GM23248 (cell line): ENCODE measurements around the gene PRR36. TPM values are rescaled to one million over a fixed set of nuclear protein-coding genes. Genes with fewer than 3 reads are reported as not detected.

Experiments
- DNase-seq: peaks from one replicate; pipeline ENCODE4 v3.0.0-alpha.2; 2015
- H2AFZ ChIP-seq: fragments of 200-600 bp; sonication (generic); 2 replicates; pipeline ENCODE4 v1.6.1; 2016; ENCODE audit warnings: antibody characterized with exemption
- H3F3A ChIP-seq: fragments of 200-600 bp; sonication (generic); 2 replicates; pipeline ENCODE4 v1.6.1; 2016; ENCODE audit warnings: mild to moderate bottlenecking, antibody characterized with exemption, mixed run types; ENCODE audit not compliant: insufficient read depth
- H3K27ac ChIP-seq: fragments of 200-600 bp; sonication (generic); 2 replicates; pipeline ENCODE4 v1.5.1; 2016; ENCODE audit warnings: mild to moderate bottlenecking
- H3K27me3 ChIP-seq: fragments of 200-600 bp; sonication (generic); replicated peaks from 2 replicates; pipeline ENCODE4 v1.6.1; 2016; ENCODE audit warnings: mild to moderate bottlenecking; ENCODE audit not compliant: insufficient read depth
- H3K36me3 ChIP-seq: fragments of 200-600 bp; sonication (generic); 2 replicates; pipeline ENCODE4 v1.6.1; 2016; ENCODE audit warnings: low read depth, mild to moderate bottlenecking
- H3K4me1 ChIP-seq: fragments of 200-600 bp; sonication (generic); 2 replicates; pipeline ENCODE4 v1.6.1; 2016; ENCODE audit warnings: mild to moderate bottlenecking; ENCODE audit not compliant: insufficient read depth
- H3K4me2 ChIP-seq: fragments of 200-600 bp; sonication (generic); one replicate; pipeline ENCODE4 v1.6.1; 2016; ENCODE audit warnings: mild to moderate bottlenecking; ENCODE audit not compliant: unreplicated experiment
- H3K4me3 ChIP-seq: fragments of 200-600 bp; sonication (generic); 2 replicates; pipeline ENCODE4 v1.5.1; 2016; ENCODE audit warnings: mild to moderate bottlenecking
- H3K79me2 ChIP-seq: fragments of 200-600 bp; sonication (generic); 2 replicates; pipeline ENCODE4 v1.6.1; 2016; ENCODE audit warnings: mild to moderate bottlenecking; ENCODE audit not compliant: insufficient read depth
- H3K9ac ChIP-seq: fragments of 200-600 bp; sonication (generic); 2 replicates; pipeline ENCODE4 v1.6.1; 2016; ENCODE audit warnings: mild to moderate bottlenecking
- H3K9me2 ChIP-seq: fragments of 200-600 bp; sonication (generic); 2 replicates; pipeline ENCODE4 v1.6.1; 2016; ENCODE audit warnings: mixed run types, mild to moderate bottlenecking, moderate library complexity; ENCODE audit not compliant: insufficient read depth
- H3K9me3 ChIP-seq: fragments of 200-600 bp; sonication (generic); one replicate; pipeline ENCODE4 v1.6.1; 2017; ENCODE audit warnings: low read depth
- H4K20me1 ChIP-seq: fragments of 200-600 bp; sonication (generic); 2 replicates; pipeline ENCODE4 v1.6.0; 2016; ENCODE audit not compliant: insufficient read depth
- EZH2 ChIP-seq: fragments of 200-600 bp; sonication (generic); IDR thresholded peaks from 2 replicates; pipeline ENCODE4 v1.6.1; 2018; ENCODE audit warnings: antibody characterized with exemption, mild to moderate bottlenecking; ENCODE audit not compliant: insufficient read depth, poor library complexity, severe bottlenecking
- EZH2phosphoT487 ChIP-seq: fragments of 200-600 bp; sonication (generic); IDR thresholded peaks from 2 replicates; pipeline ENCODE4 v1.6.1; 2018; ENCODE audit warnings: antibody characterized with exemption, moderate library complexity, mild to moderate bottlenecking, low read depth; ENCODE audit not compliant: insufficient read depth
- WGBS, 2 experiments: methylation state at CpG; one replicate each; pipeline ENCODE4 v1.1.6; 2015 to 2017; ENCODE audit warnings: low lambda C conversion rate in 2 of 2, low coverage in 1 of 2; ENCODE audit errors: missing lambda C conversion rate in 2 of 2; 5-methylcytosine and 5-hydroxymethylcytosine counted together
- in situ Hi-C: fragments of 300-500 bp; cut with MboI; formaldehyde crosslinking; loops from 2 replicates; pipeline ENCODE4 v1.15.0; 2020
- polyA plus RNA-seq: library from polyadenylated mRNA; unstranded; fragments of >200 nt; fragmentation: Nextera tagmentation; extraction: Ambion mirVana; gene quantifications from 2 replicates; pipeline ENCODE4 v1.2.1, GENCODE V29; 2016
- total RNA-seq: library from RNA; depleted of rRNA; stranded (reverse); fragments of >200 nt; shearing (Covaris generic); gene quantifications from 2 replicates; pipeline ENCODE4 v1.2.3, GENCODE V29; 2014

Gene PRR36
- total and polyA plus RNA-seq, 2 experiments from 2014 or later, result not detected

DNA sequence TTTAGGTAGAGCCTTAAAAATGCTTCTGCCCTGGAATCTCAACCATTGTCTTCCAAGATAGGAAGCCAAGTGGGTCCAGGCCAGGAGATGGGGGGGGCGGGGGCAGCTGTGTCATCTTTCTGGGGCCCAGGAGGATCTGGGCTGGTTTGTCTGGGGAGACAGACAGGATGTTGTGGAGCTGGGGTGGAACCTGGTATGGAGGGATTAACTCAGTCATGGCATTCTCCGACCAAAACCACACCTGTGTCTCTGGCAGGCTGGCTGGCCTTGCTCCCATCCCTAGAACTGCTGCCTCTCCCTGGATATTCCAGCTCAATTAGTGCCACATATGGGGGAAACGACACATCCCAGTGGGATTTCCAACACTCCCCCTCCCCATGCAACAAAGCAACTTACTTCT lies 26.7 kb upstream of the PRR36 start:
- Histone ChIP-seq H3K4me3 (no peak overlapping the region), H3K4me1 (peaks cover 10% of the 10 kb centered on the region), H3K4me2 (no peak overlapping the region), H3K27me3 (no peaks in the 10 kb centered on the region), H3F3A (no peaks in the 10 kb centered on the region), H3K79me2 (peaks cover 27% of the 10 kb centered on the region), H3K36me3 (no peaks in the 10 kb centered on the region), H2AFZ (no peak overlapping the region), H3K9me2 (no peaks in the 10 kb centered on the region), H3K27ac (no peak overlapping the region), H3K9me3 (no peaks in the 10 kb centered on the region), H3K9ac (no peak overlapping the region), H4K20me1 (no peaks in the 10 kb centered on the region)
- in situ Hi-C loops, result no loop called here
- TF ChIP-seq EZH2phosphoT487 (no peak), EZH2 (no peak)
- DNase-seq, result no peak
- 88 to 99% methylated on average over 3 of the region's 3 CpGs for WGBS, 2 experiments

DNA sequence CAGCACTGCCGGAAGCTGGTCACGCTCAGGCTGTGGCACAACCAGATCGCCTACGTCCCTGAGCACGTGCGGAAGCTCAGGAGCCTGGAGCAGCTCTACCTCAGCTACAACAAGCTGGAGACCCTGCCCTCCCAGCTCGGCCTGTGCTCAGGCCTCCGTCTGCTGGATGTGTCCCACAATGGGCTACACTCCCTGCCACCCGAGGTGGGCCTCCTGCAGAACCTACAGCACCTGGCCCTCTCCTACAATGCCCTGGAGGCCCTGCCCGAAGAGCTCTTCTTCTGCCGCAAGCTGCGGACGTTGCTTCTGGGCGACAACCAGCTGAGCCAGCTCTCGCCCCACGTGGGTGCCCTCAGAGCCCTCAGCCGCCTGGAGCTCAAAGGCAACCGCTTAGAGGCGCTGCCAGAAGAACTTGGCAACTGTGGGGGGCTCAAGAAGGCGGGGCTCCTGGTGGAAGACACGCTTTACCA lies 26.2 kb upstream of the PRR36 start:
- no peak overlapping the region for H3K4me2 ChIP-seq
- H3K36me3 ChIP-seq, result no peaks in the 10 kb centered on the region
- in situ Hi-C loops, result no loop called here
- no peak overlapping the region for H3K27ac ChIP-seq
- H3K4me3 ChIP-seq, result no peak overlapping the region
- peaks cover 22% of the 10 kb centered on the region for H3K79me2 ChIP-seq
- H3K9me2 ChIP-seq, result no peaks in the 10 kb centered on the region
- H3K9me3 ChIP-seq, result no peaks in the 10 kb centered on the region
- H3K9ac ChIP-seq, result no peak overlapping the region
- H3K27me3 ChIP-seq, result no peaks in the 10 kb centered on the region
- no peaks in the 10 kb centered on the region for H4K20me1 ChIP-seq
- no peak for DNase-seq
- no peak overlapping the region for H2AFZ ChIP-seq
- no peaks in the 10 kb centered on the region for H3F3A ChIP-seq
- no peak for TF ChIP-seq EZH2
- TF ChIP-seq EZH2phosphoT487, result no peak
- WGBS, 2 experiments, result 85 to 87% methylated on average over 18 to 21 of the region's 21 CpGs
- peaks cover 10% of the 10 kb centered on the region for H3K4me1 ChIP-seq

DNA sequence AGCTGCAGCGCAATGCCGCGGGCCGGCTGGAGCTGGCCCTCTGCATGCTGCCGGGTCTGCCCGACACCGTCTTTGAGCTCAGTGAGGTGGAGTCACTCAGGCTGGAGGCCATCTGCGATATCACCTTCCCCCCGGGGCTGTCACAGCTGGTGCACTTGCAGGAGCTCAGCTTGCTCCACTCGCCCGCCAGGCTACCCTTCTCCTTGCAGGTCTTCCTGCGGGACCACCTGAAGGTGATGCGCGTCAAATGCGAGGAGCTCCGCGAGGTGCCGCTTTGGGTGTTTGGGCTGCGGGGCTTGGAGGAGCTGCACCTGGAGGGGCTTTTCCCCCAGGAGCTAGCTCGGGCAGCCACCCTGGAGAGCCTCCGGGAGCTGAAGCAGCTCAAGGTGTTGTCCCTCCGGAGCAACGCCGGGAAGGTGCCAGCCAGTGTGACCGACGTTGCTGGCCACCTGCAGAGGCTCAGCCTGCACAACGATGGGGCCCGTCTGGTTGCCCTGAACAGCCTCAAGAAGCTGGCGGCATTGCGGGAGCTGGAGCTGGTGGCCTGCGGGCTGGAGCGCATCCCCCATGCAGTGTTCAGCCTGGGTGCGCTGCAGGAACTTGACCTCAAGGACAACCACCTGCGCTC lies 25.7 kb upstream of the PRR36 start:
- no peaks in the 10 kb centered on the region for H4K20me1 ChIP-seq
- in situ Hi-C loops, result no loop called here
- H3K36me3 ChIP-seq, result no peaks in the 10 kb centered on the region
- H3K79me2 ChIP-seq, result peaks cover 16% of the 10 kb centered on the region
- H3K9ac ChIP-seq, result no peak overlapping the region
- H3K9me2 ChIP-seq, result no peaks in the 10 kb centered on the region
- H3K9me3 ChIP-seq, result no peaks in the 10 kb centered on the region
- H3K4me3 ChIP-seq, result no peak overlapping the region
- H3K4me2 ChIP-seq, result no peak overlapping the region
- no peak overlapping the region for H3K27ac ChIP-seq
- no peak for DNase-seq
- H2AFZ ChIP-seq, result no peak overlapping the region
- TF ChIP-seq EZH2phosphoT487 (no peak), EZH2 (no peak)
- H3F3A ChIP-seq, result no peaks in the 10 kb centered on the region
- H3K27me3 ChIP-seq, result no peaks in the 10 kb centered on the region
- 91 to 92% methylated on average over 30 to 34 of the region's 34 CpGs for WGBS, 2 experiments
- H3K4me1 ChIP-seq, result peaks cover 6% of the 10 kb centered on the region

DNA sequence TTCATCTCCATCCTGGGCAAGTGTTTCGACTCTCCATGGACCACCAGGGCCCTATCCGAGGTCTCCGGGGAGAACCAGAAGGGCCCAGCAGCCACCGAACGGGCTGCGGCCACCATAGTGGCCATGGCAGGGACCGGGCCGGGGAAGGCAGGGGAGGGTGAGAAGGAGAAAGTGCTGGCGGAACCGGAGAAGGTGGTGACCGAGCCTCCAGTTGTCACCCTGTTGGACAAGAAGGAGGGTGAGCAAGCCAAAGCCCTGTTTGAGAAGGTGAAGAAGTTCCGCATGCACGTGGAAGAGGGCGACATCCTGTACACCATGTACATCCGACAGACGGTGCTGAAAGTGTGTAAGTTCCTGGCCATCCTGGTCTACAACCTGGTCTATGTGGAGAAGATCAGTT lies 24.8 kb upstream of the PRR36 start:
- in situ Hi-C loops, result no loop called here
- DNase-seq, result no peak
- H3K4me3 ChIP-seq, result no peak overlapping the region
- no peaks in the 10 kb centered on the region for H3K36me3 ChIP-seq
- 0 out of 2 replicates have a peak, but pooled peaks cover 8% of the 10 kb centered on the region for H3K79me2 ChIP-seq
- no peaks in the 10 kb centered on the region for H3F3A ChIP-seq
- H3K4me1 ChIP-seq, result 0 out of 2 replicates have a peak, but pooled peaks cover 3% of the 10 kb centered on the region
- no peak overlapping the region for H3K9ac ChIP-seq
- no peak for TF ChIP-seq EZH2
- no peak for TF ChIP-seq EZH2phosphoT487
- no peak overlapping the region for H3K27ac ChIP-seq
- H3K27me3 ChIP-seq, result no peaks in the 10 kb centered on the region
- H3K9me2 ChIP-seq, result no peaks in the 10 kb centered on the region
- H3K4me2 ChIP-seq, result no peak overlapping the region
- H2AFZ ChIP-seq, result no peak overlapping the region
- no peaks in the 10 kb centered on the region for H3K9me3 ChIP-seq
- 96 to 98% methylated on average over 16 of the region's 16 CpGs for WGBS, 2 experiments
- H4K20me1 ChIP-seq, result no peaks in the 10 kb centered on the region

DNA sequence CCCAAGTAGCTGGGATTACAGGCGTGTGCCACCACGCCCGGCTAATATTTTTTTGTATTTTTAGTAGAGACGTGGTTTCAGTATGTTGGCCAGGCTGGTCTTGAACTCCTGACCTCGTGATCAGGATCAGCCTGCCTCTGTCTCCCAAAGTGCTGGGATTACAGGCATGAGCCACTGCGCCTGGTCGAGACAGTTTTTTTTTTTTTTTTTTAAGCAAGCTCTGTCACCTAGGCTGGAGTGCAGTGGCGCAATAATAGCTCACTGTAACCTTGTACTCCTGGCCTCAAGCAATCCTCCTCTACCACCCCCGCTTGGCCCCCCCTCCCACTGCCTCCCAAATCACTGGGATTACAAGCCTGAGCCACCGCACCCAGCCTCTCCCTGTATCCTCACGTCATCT lies 23.1 kb upstream of the PRR36 start:
- Histone ChIP-seq H3K4me1 (0 out of 2 replicates have a peak, but pooled peaks cover under 1% of the 10 kb centered on the region), H3K9ac (no peak overlapping the region), H3K27me3 (no peaks in the 10 kb centered on the region), H3K79me2 (0 out of 2 replicates have a peak, but pooled peaks cover 6% of the 10 kb centered on the region), H3F3A (no peaks in the 10 kb centered on the region), H3K9me2 (no peaks in the 10 kb centered on the region), H3K36me3 (no peaks in the 10 kb centered on the region), H3K27ac (no peak overlapping the region), H2AFZ (no peak overlapping the region), H3K4me2 (no peak overlapping the region), H3K4me3 (no peak overlapping the region), H3K9me3 (no peaks in the 10 kb centered on the region), H4K20me1 (no peaks in the 10 kb centered on the region)
- 92 to 95% methylated on average over 8 to 11 of the region's 11 CpGs for WGBS, 2 experiments
- no peak for DNase-seq
- in situ Hi-C loops, result no loop called here
- TF ChIP-seq EZH2phosphoT487 (no peak), EZH2 (no peak)
